Naive thymus-derived CD8-positive, alpha-beta T cell (primary cell): ENCODE measurements around the gene ACTL7A. TPM values are rescaled to one million over a fixed set of nuclear protein-coding genes. Genes with fewer than 3 reads are reported as not detected.

Source experiments
- ATAC-seq, 2 donors: fragments of 150-1000 bp; cut with Tn5 transposase in 1 of 2; sonication (Bioruptor Pico), chemical (Tn5 transposase) in 1 of 2; 1 replicate in 1 of 2; 2 replicates in 1 of 2; pipeline ENCODE4 v1.10.0; 2021; ENCODE audit warnings: mild to moderate bottlenecking in 2 of 2, moderate library complexity in 2 of 2
- POLR2A ChIA-PET: fragments of 350-600 bp; sonication (Branson Sonifier 250); formaldehyde crosslinking; loops from one replicate; lab custom pipeline; 2021; ENCODE audit warnings: antibody characterized with exemption; lab: Charles Lee
- DNase-seq, 10 donors: peaks; one replicate each; pipeline versions ENCODE4 v3.0.0 to v3.0.0-alpha.2; 2020 to 2022
- H3K27ac Mint-ChIP-seq, 10 donors: one replicate each; pipeline ENCODE4 v1.8.0; 2020 to 2022; ENCODE audit warnings: mild to moderate bottlenecking in 10 of 10, mixed read lengths in 10 of 10, moderate library complexity in 4 of 10, inconsistent platforms in 1 of 10
- H3K27me3 Mint-ChIP-seq, 5 donors: one replicate each; pipeline ENCODE4 v1.8.0; 2021 to 2022; ENCODE audit warnings: mixed read lengths in 5 of 5
- H3K36me3 Mint-ChIP-seq, 3 donors: one replicate each; pipeline ENCODE4 v1.8.0; 2020 to 2022; ENCODE audit warnings: mixed read lengths in 3 of 3, mild to moderate bottlenecking in 2 of 3, inconsistent platforms in 1 of 3
- H3K4me1 Mint-ChIP-seq, 4 donors: one replicate each; pipeline ENCODE4 v1.8.0; 2021 to 2022; ENCODE audit warnings: mixed read lengths in 4 of 4
- H3K4me3 Mint-ChIP-seq, 10 donors: one replicate each; pipeline ENCODE4 v1.8.0; 2020 to 2022; ENCODE audit warnings: mild to moderate bottlenecking in 10 of 10, mixed read lengths in 10 of 10, moderate library complexity in 6 of 10, inconsistent platforms in 1 of 10
- H3K9me3 Mint-ChIP-seq, 9 donors: one replicate each; pipeline ENCODE4 v1.8.0; 2020 to 2022; ENCODE audit warnings: mixed read lengths in 9 of 9, mild to moderate bottlenecking in 3 of 9, inconsistent platforms in 1 of 9, moderate library complexity in 1 of 9
- polyA plus RNA-seq, 3 donors: library from polyadenylated mRNA; unstranded; fragments of 300-500 nt; fragmentation: Illumina TruSeq; gene quantifications; one replicate each; pipeline ENCODE4 v1.2.3, GENCODE V29; 2021
- total RNA-seq, 8 experiments: library from RNA in 2 of 8; stranded (reverse) in 2 of 8; gene quantifications; one replicate each; pipeline ENCODE4 v1.2.3 and lab custom pipeline; 2021 to 2026

The ACTL7A gene
- total and polyA plus RNA-seq, 5 experiments from 2014 or later = not detected

DNA sequence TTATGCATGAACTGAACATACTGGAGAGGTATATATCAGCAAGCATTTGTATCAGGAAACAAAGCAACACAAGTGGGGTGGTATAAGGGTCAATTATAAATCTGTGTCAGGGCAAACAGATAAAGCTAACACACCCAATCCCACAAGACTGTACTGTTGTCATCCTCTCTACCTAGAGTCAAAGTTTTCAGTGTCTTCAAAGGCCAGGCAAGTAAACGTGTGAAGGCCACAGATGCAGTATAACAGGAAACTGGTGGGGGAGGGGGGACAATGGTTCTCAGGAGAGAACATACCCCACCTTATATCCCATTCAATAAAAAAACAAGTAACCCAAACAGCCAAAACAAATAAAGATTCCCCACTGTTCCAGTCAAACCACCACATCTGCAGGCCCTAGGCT lies 49.8 kb downstream of the ACTL7A start:
- Mint-ChIP-seq H3K27me3 (no peaks in the 10 kb centered on the region), H3K36me3 (peaks cover 16 to 86% (median 47%) of the 10 kb centered on the region in 3 donors), H3K4me1 (peaks cover 11 to 21% (median 20%) of the 10 kb centered on the region in 4 donors), H3K9me3 (no peaks in the 10 kb centered on the region), H3K4me3 (peak overlapping the region in 8 of 10 donors; percentile 6 to 63 (median 32)), H3K27ac (peak overlapping the region; percentile 60 to 87 (median 79))
- peak in 3 of 10 donors; percentile 9 to 41 (median 28) for DNase-seq
- POLR2A ChIA-PET = no interaction called here
- peak; percentile 28 to 74 for ATAC-seq

Other genes with a start within 250 kb of the ACTL7A start
- gene ACTL7B, start 6.3 kb upstream of the ACTL7A start, total RNA-seq = under 1 TPM in 1 of 2 experiments, not detected in 1; 0.21 TPM
- not detected for gene ACTL7B, start 6.3 kb upstream of the ACTL7A start, polyA plus RNA-seq
- gene ELP1, start 71.9 kb downstream of the ACTL7A start, total RNA-seq = 10 to 100 TPM; 35.2 to 38.8 TPM
- gene ELP1, start 71.9 kb downstream of the ACTL7A start, polyA plus RNA-seq = 10 to 100 TPM; 12.8 to 19.6 (median 12.9) TPM
- 1 to 10 TPM; 9.2 TPM for gene ABITRAM, start 72.1 kb downstream of the ACTL7A start, total RNA-seq
- 10 to 100 TPM; 13.1 to 14.5 (median 13.9) TPM for gene ABITRAM, start 72.1 kb downstream of the ACTL7A start, polyA plus RNA-seq
- gene CTNNAL1, start 151.2 kb downstream of the ACTL7A start, total RNA-seq = 1 to 10 TPM; 2.3 to 4.4 TPM
- gene CTNNAL1, start 151.2 kb downstream of the ACTL7A start, polyA plus RNA-seq = 1 to 10 TPM in 2 of 3 donors, under 1 TPM in 1; 0.15 to 3.7 (median 1.7) TPM